ENCODE data around the gene MT1M.
"Not testable (repeated sequence)": the region's sequence is repeated elsewhere in the genome, so short reads cannot be mapped to it uniquely, and the experiment has no call there.

Gene MT1M

GRCh38 chr16:56632156-56632847 is at the start of gene MT1M:
TSS of gene MT1M (plus strand) at chr16:56632659. CDS start at chr16:56632732, 73 bp downstream.
- DNase-seq (ENCODE audit: extremely low read depth, low read depth), result no peak
- no peak for TF ChIP-seq CTCF (IDR thresholded peaks at IDR 0.05; ENCODE audit: low read depth, low read length)

GRCh38 chr16:56582911-56583310 is 49.5 kb upstream of the MT1M start:
- DNase-seq (ENCODE audit: extremely low read depth, low read depth), result not testable (repeated sequence)

- DNase-seq (ENCODE audit: extremely low read depth, low read depth), result no peak
- no peak for TF ChIP-seq CTCF (IDR thresholded peaks at IDR 0.05; ENCODE audit: low read depth, low read length)
Measured at GRCh38 chr16:56583351-56584168, 48.9 kb upstream of the MT1M start.

GRCh38 chr16:56584276-56584675 is 48.2 kb upstream of the MT1M start:
- no peak for TF ChIP-seq CTCF (IDR thresholded peaks at IDR 0.05; ENCODE audit: low read depth, low read length)
- DNase-seq (ENCODE audit: extremely low read depth, low read depth), result no peak

- DNase-seq (ENCODE audit: extremely low read depth, low read depth), result no peak
- no peak for TF ChIP-seq CTCF (IDR thresholded peaks at IDR 0.05; ENCODE audit: low read depth, low read length)
Measured at GRCh38 chr16:56588781-56589140, 43.7 kb upstream of the MT1M start.

- no peak for DNase-seq (ENCODE audit: extremely low read depth, low read depth)
- no peak for TF ChIP-seq CTCF (IDR thresholded peaks at IDR 0.05; ENCODE audit: low read depth, low read length)
Measured at GRCh38 chr16:56589141-56590039, 43.1 kb upstream of the MT1M start, which contains the start of gene MT3. TSS of gene MT3 (plus strand) at chr16:56589528. CDS start at chr16:56589591, 63 bp downstream.

GRCh38 chr16:56591377-56592060 is 40.9 kb upstream of the MT1M start:
- DNase-seq (ENCODE audit: extremely low read depth, low read depth), result no peak
- no peak for TF ChIP-seq CTCF (IDR thresholded peaks at IDR 0.05; ENCODE audit: low read depth, low read length)

Measured in AG09319 (cell line).